ENCODE results near the gene LRFN2.

DNA sequence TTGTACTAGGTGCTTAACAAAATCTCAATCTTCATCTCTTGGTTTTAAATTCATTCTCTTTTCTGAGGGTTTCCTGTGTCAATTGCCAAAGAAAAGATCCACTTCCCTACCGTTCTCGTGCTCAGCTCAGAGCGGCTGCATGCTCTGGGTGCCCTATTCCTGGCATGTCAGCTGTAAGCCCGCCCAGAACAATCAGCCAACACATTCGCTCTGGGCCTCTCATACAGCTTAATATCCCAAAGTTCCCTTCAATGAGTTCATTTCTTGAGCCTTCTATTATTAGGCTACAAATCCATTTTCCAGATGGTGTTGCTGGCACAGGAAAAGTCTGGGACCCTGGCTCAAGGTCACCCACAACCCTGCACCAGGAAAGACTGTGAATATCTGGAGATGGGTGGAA is 24.3 kb upstream of the LRFN2 start:
- TF ChIP-seq, protein P1, sequence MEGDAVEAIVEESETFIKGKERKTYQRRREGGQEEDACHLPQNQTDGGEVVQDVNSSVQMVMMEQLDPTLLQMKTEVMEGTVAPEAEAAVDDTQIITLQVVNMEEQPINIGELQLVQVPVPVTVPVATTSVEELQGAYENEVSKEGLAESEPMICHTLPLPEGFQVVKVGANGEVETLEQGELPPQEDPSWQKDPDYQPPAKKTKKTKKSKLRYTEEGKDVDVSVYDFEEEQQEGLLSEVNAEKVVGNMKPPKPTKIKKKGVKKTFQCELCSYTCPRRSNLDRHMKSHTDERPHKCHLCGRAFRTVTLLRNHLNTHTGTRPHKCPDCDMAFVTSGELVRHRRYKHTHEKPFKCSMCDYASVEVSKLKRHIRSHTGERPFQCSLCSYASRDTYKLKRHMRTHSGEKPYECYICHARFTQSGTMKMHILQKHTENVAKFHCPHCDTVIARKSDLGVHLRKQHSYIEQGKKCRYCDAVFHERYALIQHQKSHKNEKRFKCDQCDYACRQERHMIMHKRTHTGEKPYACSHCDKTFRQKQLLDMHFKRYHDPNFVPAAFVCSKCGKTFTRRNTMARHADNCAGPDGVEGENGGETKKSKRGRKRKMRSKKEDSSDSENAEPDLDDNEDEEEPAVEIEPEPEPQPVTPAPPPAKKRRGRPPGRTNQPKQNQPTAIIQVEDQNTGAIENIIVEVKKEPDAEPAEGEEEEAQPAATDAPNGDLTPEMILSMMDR (IDR thresholded peaks at IDR 0.05): no peak
- no peak for TF ChIP-seq POLR2A (IDR thresholded peaks at IDR 0.05)
- no peak for TF ChIP-seq POLR2AphosphoS5 (IDR thresholded peaks at IDR 0.05)
